H4 (cell line): Measurements from ENCODE around the gene TRDN. TPM values are rescaled to one million over a fixed set of nuclear protein-coding genes. Genes with fewer than 3 reads are reported as not detected.

Source experiments
- DNase-seq: peaks from one replicate; pipeline ENCODE4 v3.0.0-alpha.2; 2015; ENCODE audit warnings: low spot score
- total RNA-seq: library from RNA; depleted of rRNA; stranded (reverse); fragments of >200 nt; shearing (Covaris generic); gene quantifications from 2 replicates; pipeline ENCODE4 v1.2.3, GENCODE V29; 2014; rRNA removed

Gene TRDN
- total RNA-seq, 1 experiment from 2014 or later = 0.08 TPM

GRCh38 chr6:123168892-123169773 lies 467.6 kb downstream of the TRDN start:
- DNase-seq = no peak

GRCh38 chr6:123168466-123168865 lies 468.3 kb downstream of the TRDN start:
- no peak for DNase-seq

Other genes starting within 250 kb of the TRDN start
- gene NKAIN2, start 166.9 kb upstream of the TRDN start, total RNA-seq = 0.23 and 0.45 TPM in 2 replicates